GM18520 (cell line): ENCODE results near the gene SLC1A4.
"Not testable (repeated sequence)": the region's sequence is repeated elsewhere in the genome, so short reads cannot be mapped to it uniquely, and the experiment has no call there.

ENCODE experiments used
- ATAC-seq: cut with Tn5 transposase; IDR thresholded peaks from one replicate; pipeline ENCODE4 v1.9.1; 2021; ENCODE audit not compliant: unreplicated experiment

Gene SLC1A4

DNA sequence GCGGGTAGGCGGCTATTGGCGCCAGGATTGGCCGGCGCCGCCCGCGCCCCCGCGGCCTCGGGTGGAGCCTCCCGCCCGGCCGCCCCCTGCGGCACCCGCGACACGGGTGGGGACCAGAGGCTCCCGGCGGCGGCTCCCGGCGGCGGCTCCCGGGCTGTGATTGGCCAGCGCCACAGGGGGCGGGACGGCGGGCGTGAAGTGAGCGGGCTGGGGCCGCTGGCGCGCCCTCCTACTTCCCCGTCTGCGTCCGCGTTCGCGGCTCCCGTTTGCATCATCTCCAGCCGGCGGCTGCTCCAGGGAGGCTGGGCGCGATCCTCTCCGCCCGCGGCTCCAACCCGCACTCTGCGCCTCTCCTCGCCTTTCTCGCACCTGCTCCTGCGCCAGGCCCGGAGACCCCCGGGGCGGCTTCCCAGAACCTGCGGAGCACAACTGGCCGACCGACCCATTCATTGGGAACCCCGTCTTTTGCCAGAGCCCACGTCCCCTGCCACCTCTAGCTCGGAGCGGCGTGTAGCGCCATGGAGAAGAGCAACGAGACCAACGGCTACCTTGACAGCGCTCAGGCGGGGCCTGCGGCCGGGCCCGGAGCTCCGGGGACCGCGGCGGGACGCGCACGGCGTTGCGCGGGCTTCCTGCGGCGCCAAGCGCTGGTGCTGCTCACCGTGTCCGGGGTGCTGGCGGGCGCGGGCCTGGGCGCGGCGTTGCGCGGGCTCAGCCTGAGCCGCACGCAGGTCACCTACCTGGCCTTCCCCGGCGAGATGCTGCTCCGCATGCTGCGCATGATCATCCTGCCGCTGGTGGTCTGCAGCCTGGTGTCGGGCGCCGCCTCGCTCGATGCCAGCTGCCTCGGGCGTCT is at the start of gene SLC1A4:
SLC1A4 (plus strand) TSS at position 274 of the 856 bp plus-strand sequence; CDS start at position 519, 245 bp downstream.
- ATAC-seq = peak; percentile 52

DNA sequence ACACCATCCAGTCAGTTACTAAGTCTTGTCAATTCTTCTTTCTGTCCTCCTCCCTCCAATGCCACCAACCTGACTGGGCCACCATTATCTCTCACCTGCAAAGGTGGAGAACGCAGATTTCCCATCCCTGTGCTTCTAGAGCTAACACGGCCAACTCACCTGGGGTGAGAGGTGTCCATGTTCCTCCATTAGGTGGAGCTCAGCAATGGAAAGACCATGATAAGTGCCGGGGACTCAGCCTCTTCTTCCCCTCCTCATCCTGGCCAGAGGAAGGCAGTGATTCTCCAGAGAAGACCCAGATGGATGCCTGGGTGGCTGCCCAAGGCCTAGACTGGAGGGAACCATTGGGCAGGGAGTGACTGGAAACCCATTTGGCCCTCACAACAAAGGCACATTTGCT is 48.1 kb upstream of the SLC1A4 start:
- no peak for ATAC-seq

DNA sequence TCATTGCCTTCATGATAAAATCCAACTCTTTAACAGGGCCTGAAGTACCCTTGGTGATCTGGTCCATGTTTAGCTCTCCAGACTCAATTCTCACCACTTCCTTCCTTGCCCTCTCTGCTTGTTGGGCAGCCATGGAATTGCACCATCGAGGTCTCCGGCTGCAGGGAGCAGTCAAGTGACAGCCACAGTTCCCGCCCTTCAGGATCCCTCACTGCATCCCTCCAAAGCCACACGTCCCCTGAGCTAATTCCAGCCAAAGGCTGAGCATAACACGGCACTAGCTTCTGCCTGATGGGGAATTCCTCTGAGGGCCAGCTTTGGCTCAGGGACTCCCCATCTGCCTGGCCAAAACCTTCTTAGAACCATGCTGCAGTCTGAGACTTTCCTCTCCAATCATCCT is 47.4 kb upstream of the SLC1A4 start:
- no peak for ATAC-seq

DNA sequence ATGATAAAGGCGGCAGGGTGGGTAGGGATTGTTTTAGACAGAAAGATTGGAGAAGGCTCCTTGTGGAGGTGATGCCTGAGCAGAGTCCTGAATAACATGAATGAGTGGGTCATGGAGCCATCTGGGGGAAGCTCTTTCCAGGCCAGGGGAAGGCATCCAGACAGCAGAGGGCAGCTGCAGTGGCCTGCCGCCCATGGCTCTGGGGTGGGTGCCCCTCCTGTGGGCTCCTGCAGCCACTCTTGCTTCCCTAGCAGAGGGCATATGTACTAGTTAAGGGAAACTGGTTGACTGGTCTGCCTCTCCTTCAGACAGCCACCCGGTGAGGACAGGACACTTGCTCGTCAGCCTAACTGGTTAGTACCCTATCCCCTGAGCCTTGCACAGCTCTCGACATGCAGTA is 46.5 kb upstream of the SLC1A4 start:
- ATAC-seq = no peak

DNA sequence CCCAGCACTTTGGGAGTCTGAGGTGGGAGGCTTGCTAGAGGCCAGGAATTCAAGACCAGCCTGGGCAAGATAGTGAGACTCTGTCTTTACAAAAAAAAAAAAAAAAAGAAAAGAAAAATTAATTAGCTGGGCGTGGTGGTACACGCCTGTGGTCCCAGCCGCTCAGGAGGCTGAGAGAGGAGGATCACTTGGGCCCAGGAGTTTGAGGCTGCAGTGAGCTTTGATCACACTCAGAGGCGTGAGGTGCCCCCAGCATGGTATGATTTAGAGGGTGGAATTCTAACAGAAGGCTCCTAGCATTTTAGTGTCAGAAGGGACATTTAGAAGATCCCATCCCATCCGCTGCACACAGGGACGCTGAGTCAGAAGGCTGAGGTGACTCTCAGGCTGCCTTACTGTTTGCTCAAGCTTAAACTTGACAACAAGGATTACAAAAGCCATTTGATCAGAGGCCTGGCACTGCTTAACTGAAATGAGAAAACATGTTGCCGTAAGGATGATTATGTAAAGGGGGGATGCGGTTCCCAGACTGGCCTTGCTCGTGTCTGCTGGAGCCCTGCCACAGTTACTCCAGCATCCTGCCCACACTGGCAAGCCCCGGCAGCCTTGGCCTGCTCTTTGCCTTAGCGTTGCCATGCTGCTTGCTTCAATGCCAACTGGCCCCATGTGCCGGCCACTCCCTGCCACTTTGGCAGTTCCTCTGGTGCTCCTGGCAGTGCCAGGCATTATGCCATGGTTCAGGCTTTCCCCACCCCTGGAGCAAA is 45.6 kb upstream of the SLC1A4 start:
- ATAC-seq = no peak

DNA sequence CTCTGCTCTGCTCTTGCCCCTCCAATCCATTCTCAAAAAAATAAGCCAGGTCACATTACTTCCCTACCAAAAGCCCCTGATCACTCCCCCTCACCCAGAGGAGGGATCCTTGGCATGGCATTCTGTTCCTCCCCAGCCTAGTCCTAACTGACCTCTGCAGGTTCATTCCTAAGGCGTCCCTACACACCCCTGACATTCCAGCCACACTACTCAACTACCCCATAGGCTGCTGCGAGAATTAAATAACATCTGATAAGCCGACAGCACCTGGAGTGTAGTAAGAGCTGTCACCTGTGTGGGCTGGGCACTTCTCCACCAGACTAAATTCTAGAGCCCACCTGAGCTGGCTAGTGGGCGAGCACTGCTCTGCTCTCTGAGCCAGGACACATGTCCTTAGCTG is 44.7 kb upstream of the SLC1A4 start:
- ATAC-seq = no peak

DNA sequence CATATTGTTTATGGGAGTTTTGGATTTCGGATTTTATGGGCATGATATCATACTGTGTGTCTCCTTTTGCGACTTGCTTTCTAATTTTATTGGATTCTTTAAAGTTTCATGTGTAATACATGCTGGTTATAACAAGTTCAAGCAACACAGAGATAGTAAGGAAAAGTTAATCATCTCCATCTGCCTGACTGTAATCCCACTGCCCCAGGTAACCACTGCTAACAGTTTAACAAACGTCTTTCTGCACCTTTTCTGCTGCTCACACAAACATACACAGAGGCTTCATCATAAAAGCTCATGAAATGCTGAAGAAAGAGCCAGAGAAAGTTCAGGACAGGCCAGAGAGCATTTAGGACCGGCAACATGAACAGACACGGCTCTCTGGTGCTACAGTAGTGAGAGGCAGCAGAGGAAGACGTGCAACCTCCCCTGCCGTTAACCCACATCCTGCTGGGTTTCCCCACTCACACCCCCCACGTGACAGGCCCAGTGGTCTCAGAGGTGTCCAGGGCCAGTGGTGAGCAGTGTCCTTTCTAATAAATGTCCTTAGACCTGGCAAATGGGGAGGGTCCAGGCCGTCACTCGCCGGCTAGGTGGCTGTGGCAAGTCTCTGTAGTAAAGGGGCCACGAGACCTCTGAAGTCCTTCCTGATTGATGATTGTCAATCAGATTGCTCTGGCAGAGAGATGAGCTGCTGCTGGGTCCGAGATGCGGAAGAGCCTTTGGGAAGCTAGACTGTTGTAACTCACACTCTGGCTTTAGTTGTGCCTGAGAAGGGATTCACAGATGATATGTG is 43.0 kb upstream of the SLC1A4 start:
- peak; percentile 80 for ATAC-seq

DNA sequence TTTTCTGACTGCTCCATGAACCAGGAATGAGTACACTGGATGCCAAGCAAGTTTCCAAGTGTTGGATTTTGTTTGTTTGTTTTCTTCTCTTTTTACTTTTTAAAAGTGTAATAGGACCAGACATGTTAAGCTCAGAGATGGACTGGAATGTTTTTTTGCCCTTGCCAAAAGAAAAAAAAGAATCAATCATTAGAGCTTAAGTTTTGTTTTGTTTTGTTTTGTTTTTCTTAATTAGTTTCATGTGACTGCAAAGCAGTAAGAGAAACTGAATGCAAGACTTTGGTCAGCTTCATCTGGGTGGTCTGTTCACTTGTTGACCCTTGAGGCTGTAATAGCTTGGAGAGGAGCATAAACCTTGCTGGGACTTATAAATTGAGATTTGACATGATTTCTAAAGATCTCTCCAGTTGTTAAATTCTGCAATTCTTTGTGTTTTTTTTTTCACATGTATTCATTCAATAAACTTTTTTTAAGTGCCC is 42.4 kb upstream of the SLC1A4 start:
- ATAC-seq = no peak

DNA sequence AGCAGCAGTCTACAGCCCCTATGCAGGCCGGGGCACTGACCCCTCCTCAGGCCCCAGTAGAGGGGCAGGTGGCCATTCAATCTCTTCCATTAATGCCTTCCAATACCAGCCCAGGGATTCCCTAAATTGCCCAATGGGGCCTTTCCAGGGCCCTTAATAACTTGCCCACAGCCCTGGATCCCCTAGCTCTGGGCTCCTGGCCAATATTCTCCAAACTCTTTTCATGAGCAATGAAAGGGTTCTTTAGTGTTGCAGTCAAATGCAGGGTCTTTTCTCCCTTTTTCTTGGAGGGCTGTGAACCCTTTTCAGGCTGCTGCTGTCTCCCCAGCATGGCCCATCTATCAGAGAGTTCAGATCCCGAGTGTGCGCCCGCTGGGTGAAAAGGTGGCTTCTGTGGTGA is 41.3 kb upstream of the SLC1A4 start:
- no peak for ATAC-seq

DNA sequence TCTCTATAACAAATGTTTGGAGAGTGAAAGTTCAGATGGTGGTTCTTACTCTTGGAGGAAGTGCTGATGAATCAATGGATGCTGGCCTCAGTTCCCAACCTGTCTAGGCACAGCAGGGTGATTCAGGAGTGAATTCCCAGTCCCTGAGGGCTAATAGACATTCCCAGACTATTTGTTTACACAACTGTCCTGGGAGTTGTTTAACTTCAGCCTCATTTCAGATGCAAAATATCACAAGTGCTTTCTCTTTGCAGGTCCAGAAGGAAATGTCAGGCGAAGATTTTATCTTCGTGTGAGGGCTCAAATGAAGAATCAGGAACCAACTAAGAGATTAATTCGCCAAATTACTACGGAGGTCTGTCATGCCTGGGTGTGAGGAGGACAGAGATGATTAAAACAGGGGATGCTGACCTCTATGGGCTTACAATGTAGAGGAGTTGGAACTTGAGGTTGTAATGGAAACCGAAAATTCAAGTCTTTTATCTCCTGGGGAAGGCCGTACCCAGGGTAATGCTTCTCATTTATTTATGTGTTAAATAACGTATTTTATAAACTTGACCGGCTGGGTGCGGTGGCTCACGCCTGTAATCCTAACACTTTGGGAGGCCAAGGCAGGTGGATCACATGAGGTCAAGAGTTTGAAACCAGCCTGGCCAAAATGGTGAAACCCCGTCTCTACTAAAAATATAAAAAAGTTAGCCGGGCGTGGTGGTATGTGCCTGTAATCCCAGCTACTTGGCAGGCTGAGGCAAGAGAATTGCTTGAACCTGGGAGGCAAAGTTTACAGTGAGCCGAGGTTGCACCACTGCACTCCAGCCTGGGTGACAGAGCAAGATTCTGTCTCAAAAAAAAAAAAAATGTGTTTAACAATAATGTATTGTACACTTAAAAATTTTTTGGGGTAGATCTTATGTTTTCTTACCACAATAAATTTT is 38.7 kb upstream of the SLC1A4 start:
- no peak for ATAC-seq

DNA sequence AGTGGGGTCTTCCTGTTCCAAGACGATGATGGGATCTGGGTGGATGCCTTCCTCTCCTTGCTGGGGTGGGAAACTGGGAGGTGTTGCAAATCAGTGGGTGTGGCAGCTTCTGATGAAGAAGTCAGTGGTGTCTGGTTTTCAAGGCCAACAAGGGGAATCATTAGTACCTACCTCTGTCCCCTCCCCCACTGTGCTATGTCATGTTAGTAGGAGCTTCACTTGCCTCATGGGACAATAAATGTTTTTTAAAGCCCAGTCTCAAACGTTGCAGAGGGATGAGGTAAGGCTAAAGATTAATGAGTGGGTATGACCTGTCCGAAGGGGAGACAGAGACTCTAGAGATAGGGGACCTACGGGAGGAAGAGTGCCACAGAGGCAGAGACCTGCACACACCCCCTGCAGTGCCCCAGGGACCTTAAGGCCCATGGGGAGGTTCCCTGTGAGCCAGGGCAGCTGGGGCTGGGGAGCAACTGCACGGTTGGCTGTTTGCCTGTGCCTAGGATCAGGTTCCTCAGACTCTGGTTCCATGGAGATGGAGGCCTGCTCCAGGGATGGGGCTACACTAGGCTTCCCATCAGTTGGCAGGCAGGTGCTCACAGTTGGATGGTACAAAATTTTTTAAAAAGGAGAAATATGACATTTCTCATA is 37.8 kb upstream of the SLC1A4 start:
- ATAC-seq = no peak

DNA sequence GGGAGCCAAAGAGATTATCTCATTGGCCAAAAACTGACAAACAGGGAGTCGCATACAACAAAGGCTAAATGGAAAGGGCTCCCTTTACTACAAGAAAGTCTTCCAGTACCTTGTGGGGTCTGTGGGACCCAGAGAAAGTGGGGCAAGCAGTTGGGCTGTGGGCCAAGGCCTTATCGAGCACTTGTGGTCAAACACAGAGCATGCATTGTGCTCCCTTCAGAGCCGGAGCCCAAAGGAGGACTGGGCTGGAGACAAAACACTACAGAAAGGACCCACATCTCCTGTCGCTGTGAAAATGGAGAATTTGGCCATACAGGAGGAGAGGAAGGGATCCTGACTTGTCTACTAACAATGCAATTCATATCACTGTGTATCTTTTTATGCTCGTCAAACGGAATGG is 37.1 kb upstream of the SLC1A4 start:
- ATAC-seq = no peak

DNA sequence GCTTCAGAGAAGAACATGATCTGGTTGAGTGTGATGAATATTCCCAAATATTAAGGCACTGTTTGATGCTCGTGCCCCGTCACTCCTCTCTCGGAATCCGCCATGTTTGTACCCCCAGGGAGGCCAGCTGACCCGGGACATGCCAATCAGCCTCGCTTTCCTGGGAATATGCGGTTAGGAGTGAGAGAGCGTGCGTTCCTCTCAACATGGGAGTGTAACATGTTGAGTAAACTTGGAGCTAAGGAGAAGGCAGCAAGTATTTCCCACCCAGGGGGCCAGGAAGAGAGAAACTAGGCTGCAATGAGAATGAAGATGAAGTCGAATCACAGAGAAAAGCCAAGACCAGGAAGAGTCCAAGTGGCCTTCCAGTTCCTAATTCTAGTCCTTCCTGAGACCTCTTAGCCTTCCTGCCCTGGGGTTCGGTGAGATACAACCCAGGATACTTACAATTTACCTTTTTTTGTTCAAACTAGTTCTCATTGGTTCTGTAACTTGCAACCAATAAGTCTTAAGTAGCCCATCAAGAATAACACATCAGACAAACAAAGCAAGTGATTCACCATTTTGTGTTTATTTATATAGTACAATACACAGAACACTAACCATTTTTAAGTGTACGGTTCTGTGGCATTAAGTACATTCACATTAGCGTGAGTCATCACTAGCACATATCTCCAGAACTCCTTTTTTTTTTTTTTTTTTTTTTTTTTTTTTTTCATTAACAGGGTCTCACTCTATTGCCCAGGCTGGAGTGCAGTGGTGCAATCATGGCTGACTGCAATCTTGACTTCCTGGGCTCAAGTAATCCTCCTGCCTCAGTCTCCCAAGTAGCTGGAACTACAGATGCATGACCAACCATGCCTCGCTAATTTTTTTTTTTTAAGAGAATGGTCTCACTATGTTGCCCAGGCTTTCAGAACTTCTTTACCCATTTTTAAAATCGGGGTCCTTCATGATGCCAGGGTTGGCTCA is 36.4 kb upstream of the SLC1A4 start:
- ATAC-seq = no peak

DNA sequence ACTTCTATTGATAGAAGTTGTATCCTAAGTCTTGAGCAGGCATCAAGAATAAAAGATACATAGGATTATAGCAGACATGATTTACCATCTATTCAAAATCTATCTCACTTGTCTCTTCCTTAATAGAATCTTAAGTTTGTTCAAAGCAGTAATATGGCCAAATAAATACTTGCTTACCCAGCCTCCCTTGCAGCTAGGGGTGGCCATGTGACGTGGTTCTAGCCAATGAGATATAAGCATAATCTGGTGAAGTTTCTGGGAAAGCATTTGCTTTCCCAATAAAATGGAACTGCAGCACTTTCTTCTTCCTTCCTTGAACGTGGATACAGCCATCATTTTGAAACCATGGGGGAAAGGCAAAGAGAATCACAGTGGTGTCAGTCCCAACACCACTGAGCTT is 33.7 kb upstream of the SLC1A4 start:
- no peak for ATAC-seq

DNA sequence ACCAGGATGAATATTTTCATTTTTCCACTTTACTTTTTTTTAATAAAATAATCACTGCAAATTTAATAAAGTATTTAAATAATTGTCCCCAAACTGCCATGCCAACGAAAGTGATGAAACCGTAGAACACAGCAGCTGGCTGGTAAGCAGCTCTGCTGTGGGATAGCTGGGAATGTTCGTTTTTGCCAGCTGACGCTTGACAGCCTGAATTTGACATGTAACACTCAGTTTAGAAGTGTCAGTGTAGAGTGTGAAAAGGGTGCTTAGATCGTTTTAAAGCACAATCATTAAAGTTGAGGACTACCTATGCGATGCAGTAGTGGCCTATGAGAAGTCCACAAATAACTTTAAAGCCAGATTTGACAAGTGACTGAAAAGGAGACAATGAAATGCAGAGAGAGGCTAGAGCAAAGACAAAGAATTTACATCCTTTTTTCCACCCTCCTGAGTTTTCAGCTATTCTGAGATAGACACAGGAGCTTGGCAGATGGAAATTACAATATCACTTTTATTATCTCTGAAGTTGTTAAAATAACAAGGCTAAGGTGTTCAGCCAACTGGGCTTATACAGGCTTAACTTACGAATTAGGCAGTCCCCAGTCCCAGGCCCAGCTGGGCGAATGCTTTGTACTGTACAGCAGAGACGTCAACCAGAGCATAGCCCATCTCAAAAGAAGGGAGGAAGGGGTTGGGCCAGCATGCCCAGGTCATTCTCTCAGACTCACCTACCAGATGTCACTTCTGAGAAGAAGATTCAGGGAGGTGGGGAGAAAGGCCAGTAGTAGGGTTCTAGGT is 31.9 kb upstream of the SLC1A4 start:
- ATAC-seq = no peak

DNA sequence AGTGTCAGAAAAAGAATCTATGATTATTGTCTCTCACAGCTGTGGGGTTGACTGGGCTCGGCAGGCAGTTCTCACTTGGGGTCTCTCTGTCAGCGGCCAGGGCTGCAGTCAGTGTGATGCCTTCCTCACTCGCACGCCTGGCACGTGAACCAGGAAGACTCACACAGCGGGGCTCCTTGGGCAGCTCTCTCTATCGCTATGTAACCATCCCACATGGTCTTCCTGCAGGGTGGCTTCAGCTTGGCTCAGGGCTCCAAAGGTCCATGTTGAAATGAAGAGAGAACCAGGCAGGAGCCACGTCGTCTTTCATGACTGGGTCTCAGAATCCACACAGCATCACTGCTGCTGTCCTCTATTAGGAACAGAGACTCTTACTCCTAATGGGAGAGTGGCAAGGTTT is 30.6 kb upstream of the SLC1A4 start:
- no peak for ATAC-seq

DNA sequence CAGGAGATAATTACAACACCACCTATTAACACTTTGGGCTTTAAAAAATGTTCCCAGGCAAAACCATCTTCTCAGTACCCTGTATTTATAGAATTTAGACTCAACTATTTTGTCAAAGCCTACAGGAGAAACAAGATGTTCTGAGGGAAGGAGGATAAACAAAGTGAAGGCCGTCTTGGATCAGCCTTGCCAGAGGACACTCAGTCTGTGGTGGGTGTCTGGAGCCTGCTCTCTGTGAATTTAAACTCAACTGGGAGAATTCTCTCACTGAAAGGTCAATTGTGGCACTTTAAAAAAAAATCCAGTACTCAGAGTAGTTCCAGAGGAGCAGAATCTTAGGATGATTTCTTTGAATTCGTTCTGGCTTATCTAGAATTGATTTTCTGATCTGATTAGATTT is 28.4 kb upstream of the SLC1A4 start:
- ATAC-seq = no peak

DNA sequence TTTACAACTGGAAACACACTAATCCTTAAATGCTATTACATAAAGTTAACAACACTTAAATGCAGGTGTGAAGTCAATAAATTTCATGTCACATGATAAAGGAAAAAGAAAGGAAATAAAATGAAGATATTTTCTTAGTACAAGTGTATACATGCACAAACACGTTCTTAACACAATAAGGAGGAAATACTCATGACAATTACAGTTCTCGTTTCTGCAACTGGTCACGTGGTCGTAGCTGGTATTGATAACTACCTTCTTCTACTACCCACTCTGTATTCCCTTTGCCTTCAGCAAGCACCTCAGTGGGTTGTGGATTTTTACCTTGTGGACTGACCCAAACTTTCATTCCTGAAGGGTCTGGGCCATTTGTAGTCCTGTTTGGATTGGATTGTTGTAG is 26.1 kb upstream of the SLC1A4 start:
- ATAC-seq = not testable (repeated sequence)
